ENCODE results near the gene KLHL3.
"Not testable (repeated sequence)": the region's sequence is repeated elsewhere in the genome, so short reads cannot be mapped to it uniquely, and the experiment has no call there.

Gene KLHL3

GRCh38 chr5:137735555-137736284 is at the start of gene KLHL3:
Gene KLHL3 (minus strand): TSS chr5:137736089. CDS start chr5:137735646, 443 bp downstream.
- peak in 2 of 4 experiments; percentile 6 to 22 for DNase-seq

- no peak for DNase-seq
Observed at GRCh38 chr5:137782984-137783536, 47.2 kb upstream of the KLHL3 start.

- DNase-seq = no peak
Observed at GRCh38 chr5:137782055-137782454, 46.2 kb upstream of the KLHL3 start.

- no peak for DNase-seq
Observed at GRCh38 chr5:137778772-137779564, 43.1 kb upstream of the KLHL3 start.

GRCh38 chr5:137767937-137768336 is 32.0 kb upstream of the KLHL3 start:
- DNase-seq = not testable (repeated sequence)

GRCh38 chr5:137761566-137761965 is 25.7 kb upstream of the KLHL3 start:
- no peak for DNase-seq

- DNase-seq = no peak
Observed at GRCh38 chr5:137760719-137761516, 25.0 kb upstream of the KLHL3 start.

GRCh38 chr5:137760294-137760693 is 24.4 kb upstream of the KLHL3 start:
- no peak for DNase-seq

GRCh38 chr5:137758715-137759306 is 22.9 kb upstream of the KLHL3 start:
- no peak for DNase-seq

- no peak for DNase-seq
Observed at GRCh38 chr5:137758121-137758520, 22.2 kb upstream of the KLHL3 start.

- DNase-seq = no peak
Observed at GRCh38 chr5:137757634-137758033, 21.7 kb upstream of the KLHL3 start.

GRCh38 chr5:137754961-137755762 is 19.3 kb upstream of the KLHL3 start:
- DNase-seq = no peak

- peak; percentile 92 to 98 (median 96) for DNase-seq
Observed at GRCh38 chr5:137754188-137754960, 18.5 kb upstream of the KLHL3 start, which contains the start of gene HNRNPA0. Gene HNRNPA0 (minus strand): TSS chr5:137754363. CDS start chr5:137754066, 297 bp downstream.

- DNase-seq = peak in 3 of 4 experiments; percentile 51 to 70 (median 62)
Observed at GRCh38 chr5:137753691-137754187, 17.9 kb upstream of the KLHL3 start.

- peak in 2 of 4 experiments; percentile 15 to 18 for DNase-seq
Observed at GRCh38 chr5:137752905-137753690, 17.2 kb upstream of the KLHL3 start.

- no peak for DNase-seq
Observed at GRCh38 chr5:137751869-137752491, 16.1 kb upstream of the KLHL3 start.

- DNase-seq = no peak
Observed at GRCh38 chr5:137750436-137750835, 14.5 kb upstream of the KLHL3 start.

GRCh38 chr5:137747848-137748247 is 12.0 kb upstream of the KLHL3 start:
- no peak for DNase-seq

- DNase-seq = peak in 2 of 4 experiments; percentile 18 to 22
Observed at GRCh38 chr5:137743031-137743640, 7.2 kb upstream of the KLHL3 start.

All from activated naive CD4-positive, alpha-beta T cell (primary cell).